ENCODE results near the gene EEF1G.
"Not testable (repeated sequence)": the region's sequence is repeated elsewhere in the genome, so short reads cannot be mapped to it uniquely, and the experiment has no call there.

The EEF1G gene

DNA sequence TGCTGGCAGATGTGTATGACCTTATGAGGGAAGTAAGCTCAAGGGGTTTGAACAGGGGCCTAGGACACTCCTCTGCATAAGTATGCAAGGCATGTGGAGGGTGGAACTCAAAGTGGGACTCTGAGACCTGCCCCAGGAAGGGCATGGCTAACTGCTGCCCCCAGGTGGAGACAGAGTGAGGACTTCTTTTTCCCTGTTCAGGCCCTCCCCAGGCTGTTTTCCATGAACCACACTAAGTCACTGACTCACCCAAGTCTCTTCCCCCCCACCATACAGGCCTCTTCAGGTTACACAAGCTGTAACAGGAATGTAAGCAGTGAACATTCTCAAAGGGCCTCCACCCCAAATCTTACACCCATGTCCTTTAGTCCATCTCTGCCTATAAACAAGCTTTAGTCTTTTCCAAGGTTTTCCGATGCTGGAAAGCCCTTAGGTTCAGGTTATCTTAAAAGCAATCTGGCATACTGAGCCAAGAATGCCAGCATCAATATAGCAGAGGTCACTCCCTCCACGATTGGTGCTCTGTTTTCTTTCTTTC, 13.1 kb downstream of the EEF1G start:
- DNase-seq (ENCODE audit: low spot score in 2 of 2), result peak; percentile 73 to 74
- Mint-ChIP-seq H3K36me3 (peaks cover 21% of the 10 kb centered on the region), H3K27ac (peak overlapping the region; percentile 81), H3K9me3 (no peaks in the 10 kb centered on the region), H3K4me3 (no peak overlapping the region), H3K27me3 (no peaks in the 10 kb centered on the region), H3K4me1 (peaks cover 34% of the 10 kb centered on the region)
- peak; percentile 40 for ATAC-seq (ENCODE audit: low read depth)

DNA sequence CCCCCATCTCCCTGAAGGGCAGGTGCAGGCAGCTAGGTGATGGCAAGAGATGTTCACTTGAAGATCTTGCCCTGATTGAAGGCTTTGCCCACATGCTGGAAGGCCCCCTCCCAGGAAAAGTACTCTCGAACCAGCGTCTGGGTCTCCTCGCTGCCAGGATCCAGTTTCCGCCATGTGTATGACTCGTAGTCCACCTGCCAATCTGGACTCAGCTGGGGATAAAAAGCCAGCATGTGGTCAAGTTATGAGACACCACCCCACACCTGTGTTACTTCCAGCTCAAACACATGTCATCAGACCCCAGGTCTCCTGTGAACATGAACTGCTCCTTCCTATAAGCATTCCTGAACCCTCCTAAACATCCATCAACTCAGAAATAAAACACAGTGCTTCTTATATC, 14.1 kb downstream of the EEF1G start:
- peaks cover 36% of the 10 kb centered on the region for H3K4me1 Mint-ChIP-seq
- H3K4me3 Mint-ChIP-seq, result not testable (repeated sequence)

DNA sequence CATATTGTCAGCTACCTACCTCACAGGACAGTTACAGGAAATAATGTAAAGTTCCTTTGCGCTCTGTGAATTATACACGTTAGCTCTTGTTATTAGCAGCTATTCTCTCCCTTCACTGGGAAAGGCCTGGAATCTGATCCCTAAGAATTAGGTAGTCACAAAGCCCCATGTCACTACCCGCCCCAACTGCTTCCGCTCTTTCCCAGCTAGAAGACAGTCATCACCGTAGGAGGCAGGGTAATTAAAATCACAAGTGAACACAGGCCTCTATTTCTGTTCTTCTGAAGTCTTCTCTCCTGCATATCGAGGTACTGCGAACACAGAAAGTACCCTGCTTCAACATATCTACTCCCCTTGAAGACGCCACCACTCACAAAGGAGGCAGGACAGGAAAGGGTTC, 14.5 kb downstream of the EEF1G start:
- H3K4me3 Mint-ChIP-seq, result no peak overlapping the region
- H3K27ac Mint-ChIP-seq, result peak overlapping the region; percentile 100
- H3K27me3 Mint-ChIP-seq, result no peaks in the 10 kb centered on the region

More for the DNA sequence above, 14.1 kb downstream of the EEF1G start:
- H3K9me3 Mint-ChIP-seq; H3K27me3 Mint-ChIP-seq; DNase-seq (ENCODE audit: low spot score in 2 of 2); ATAC-seq (ENCODE audit: low read depth): not testable (repeated sequence)
- Mint-ChIP-seq H3K36me3 (peaks cover 21% of the 10 kb centered on the region), H3K27ac (peak overlapping the region; percentile 100)

DNA sequence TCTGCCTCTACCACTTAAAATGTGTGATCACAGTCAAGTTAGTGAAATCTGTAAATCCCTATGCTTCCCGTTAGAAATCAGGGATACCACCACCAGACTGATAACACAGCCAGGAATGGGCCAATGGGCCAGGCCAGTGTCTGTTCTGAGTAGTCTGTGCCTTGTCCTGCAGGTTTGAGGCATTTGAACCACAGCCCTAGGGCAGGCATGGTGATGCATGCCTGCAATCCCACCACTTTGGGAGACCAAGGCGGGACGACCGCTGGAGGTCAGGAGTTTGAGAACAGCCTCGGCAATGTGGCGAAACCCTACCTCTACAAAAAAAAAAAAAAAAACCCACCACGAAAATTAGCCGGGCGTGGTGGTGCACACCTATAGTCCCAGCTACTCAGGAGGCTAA, 15.0 kb downstream of the EEF1G start:
- H3K27me3 Mint-ChIP-seq, result no peaks in the 10 kb centered on the region
- no peak overlapping the region for H3K4me3 Mint-ChIP-seq
- DNase-seq (ENCODE audit: low spot score in 2 of 2) (no peak), ATAC-seq (ENCODE audit: low read depth) (no peak)
- peak overlapping the region; percentile 100 for H3K27ac Mint-ChIP-seq
- no peaks in the 10 kb centered on the region for H3K9me3 Mint-ChIP-seq
- peaks cover 42% of the 10 kb centered on the region for H3K4me1 Mint-ChIP-seq
- peaks cover 21% of the 10 kb centered on the region for H3K36me3 Mint-ChIP-seq

More for the DNA sequence above, 14.5 kb downstream of the EEF1G start:
- no peak for DNase-seq (ENCODE audit: low spot score in 2 of 2)
- Mint-ChIP-seq H3K4me1 (peaks cover 39% of the 10 kb centered on the region), H3K9me3 (no peaks in the 10 kb centered on the region), H3K36me3 (peaks cover 21% of the 10 kb centered on the region)
- no peak for ATAC-seq (ENCODE audit: low read depth)

DNA sequence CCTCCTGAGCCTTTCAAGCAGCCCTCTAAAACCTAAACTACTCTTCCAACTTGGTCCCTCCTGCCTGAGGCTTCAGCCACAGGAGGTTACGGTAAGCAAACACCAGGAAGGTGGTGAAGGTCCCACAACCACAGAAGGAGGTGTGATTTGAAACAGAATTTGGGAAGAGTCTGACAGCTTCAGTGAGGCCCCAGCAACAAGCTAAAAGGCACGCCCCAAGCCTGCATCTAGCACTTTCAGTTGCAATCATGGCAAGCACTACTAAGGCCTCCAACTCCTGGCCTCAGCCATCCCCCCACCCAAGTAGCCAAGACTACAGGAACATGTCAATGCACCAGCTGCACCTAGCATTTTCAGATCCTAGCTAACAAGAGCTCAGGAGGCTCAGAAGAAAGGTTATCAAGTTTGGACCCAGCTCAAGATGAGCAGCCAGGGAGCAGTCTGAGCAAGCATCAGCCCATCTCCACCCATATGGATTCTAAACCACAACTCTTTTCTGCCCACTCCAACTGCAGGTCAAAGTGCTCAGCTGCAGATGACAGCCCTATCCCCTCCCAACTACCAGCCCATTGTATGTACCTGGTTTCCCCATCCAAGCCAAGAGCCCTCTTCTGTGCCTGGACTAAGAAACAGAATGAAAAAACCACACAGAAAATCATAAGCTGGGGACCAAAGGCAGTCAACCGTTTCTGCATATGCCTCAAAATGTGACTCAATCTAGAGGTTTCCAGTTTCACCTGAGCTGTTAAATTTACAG, 16.6 kb downstream of the EEF1G start:
- peak overlapping the region; percentile 75 for H3K4me3 Mint-ChIP-seq
- no peak for DNase-seq (ENCODE audit: low spot score in 2 of 2)
- no peak for ATAC-seq (ENCODE audit: low read depth)
- H3K36me3 Mint-ChIP-seq, result peaks cover 17% of the 10 kb centered on the region
- H3K27me3 Mint-ChIP-seq, result no peaks in the 10 kb centered on the region
- H3K9me3 Mint-ChIP-seq, result no peaks in the 10 kb centered on the region
- peaks cover 53% of the 10 kb centered on the region for H3K4me1 Mint-ChIP-seq
- H3K27ac Mint-ChIP-seq, result peak overlapping the region; percentile 100

DNA sequence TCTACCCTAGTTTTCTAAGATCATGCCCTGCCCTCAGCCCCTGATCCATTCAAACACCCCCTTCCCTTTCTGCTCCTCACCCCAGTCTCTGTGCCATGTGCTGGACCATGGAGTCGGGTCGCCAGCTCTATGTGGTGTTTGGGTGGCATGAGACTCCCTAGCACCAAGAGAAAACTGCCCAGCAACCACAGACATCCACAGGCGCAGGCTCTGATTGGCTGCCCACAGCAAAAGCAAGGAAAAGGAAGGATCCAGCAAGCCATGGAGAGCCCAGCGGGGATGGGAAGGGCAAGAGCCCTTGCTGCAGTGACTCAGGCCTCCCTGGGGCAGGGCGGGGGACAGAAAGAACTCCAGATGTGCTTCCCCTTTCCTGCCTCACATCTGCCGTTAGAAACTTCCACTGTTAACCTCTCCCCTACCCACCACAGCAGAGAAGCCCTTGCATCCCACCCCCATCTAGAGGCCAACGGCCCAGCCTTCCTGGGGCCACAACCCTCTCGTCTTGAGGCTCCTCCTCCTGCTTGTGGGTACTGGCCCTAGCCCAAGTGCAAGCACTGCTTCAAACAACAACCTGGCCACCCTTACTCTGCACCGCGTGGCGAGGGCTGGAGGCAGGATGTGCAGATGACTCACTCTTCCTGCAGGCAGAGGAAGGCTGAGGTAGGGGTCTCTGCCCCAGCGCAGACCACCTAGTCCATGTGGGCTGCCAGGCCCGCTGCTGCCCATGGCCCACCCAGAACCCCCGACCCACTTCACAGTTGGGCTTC, 17.4 kb downstream of the EEF1G start:
- ATAC-seq (ENCODE audit: low read depth) (peak; percentile 13), DNase-seq (ENCODE audit: low spot score in 2 of 2) (peak in 1 of 2 donors; percentile 50)
- Mint-ChIP-seq H3K27ac (peak overlapping the region; percentile 100), H3K36me3 (peaks cover 13% of the 10 kb centered on the region), H3K4me1 (peaks cover 57% of the 10 kb centered on the region), H3K4me3 (peak overlapping the region; percentile 75), H3K9me3 (no peaks in the 10 kb centered on the region), H3K27me3 (no peaks in the 10 kb centered on the region)

DNA sequence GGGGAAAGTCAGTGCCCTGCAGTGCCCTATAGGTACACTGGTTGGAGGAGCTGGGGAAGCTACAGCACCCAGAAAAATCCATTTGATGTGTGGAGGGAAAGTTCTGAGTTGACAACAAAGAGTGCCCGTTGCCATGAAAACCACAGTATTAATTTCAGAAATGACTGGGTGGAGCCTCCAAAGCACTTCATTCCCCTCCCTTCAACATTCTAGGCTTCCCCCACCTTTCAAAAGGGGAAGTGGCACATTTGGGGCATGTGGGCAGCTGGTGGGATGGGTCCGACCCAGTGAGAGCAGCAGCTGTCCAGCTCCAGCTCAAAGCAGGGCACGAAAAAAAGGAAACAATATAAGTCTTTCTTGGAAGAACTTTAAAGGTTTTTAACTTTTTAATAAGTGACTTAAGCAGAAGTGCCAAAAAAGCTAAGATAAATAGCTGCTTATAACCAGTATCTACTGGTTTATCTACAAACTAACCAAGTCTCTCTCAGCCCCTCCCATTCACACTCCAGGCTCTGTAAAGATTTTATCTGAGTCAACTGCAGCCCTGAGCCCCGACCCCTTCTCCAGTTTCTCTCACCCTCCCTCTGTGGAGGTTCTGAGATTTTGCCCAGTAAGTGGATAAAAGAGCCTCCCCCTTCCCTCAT, 18.1 kb downstream of the EEF1G start:
- H3K27me3 Mint-ChIP-seq, result no peaks in the 10 kb centered on the region
- peak overlapping the region; percentile 100 for H3K27ac Mint-ChIP-seq
- H3K9me3 Mint-ChIP-seq, result no peaks in the 10 kb centered on the region
- peak overlapping the region; percentile 75 for H3K4me3 Mint-ChIP-seq
- H3K4me1 Mint-ChIP-seq, result peaks cover 59% of the 10 kb centered on the region
- H3K36me3 Mint-ChIP-seq, result peaks cover 12% of the 10 kb centered on the region
- ATAC-seq (ENCODE audit: low read depth), result peak; percentile 57
- DNase-seq (ENCODE audit: low spot score in 2 of 2), result peak; percentile 68 to 87

DNA sequence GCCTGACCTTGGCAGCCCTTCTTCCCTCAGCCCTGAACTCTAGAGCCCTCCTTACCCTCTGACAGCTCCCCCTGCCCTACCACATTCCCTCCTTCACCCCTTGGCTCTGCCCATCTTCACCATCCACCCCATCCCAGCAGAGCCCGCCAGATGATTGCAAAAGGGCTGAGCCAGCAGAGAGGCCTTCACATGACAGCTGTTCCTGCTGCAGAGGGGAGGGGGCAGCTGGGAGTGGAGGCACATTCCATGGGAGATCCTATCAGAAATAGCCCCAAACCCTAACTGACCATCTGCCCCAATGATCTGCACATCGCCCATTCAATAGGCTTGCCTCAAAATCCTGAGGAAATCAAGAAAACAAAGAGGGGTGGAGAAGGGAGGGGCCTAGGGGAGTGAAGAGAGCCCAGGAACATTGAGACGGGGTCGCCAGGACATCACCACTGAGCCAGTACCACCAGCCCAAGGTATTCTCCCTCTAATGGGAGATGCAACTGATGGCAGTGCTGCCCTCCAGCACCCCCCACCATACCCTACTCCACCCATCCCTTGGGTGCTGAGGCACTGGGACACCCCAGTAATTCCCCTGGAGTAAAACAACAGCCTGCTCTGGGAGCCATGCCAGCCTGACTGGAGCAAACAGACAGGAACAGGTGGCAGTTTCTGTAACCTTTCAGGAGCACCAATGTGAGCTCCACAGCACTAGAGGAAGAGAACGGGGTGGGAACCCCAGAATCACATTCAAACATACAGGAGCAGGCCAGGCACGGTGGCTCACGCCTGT, 19.1 kb downstream of the EEF1G start:
- H3K36me3 Mint-ChIP-seq, result peaks cover 7% of the 10 kb centered on the region
- ATAC-seq (ENCODE audit: low read depth), result no peak
- no peak for DNase-seq (ENCODE audit: low spot score in 2 of 2)
- H3K9me3 Mint-ChIP-seq, result no peaks in the 10 kb centered on the region
- no peaks in the 10 kb centered on the region for H3K27me3 Mint-ChIP-seq
- H3K27ac Mint-ChIP-seq, result peak overlapping the region; percentile 100
- peak overlapping the region; percentile 45 for H3K4me3 Mint-ChIP-seq
- H3K4me1 Mint-ChIP-seq, result peaks cover 61% of the 10 kb centered on the region

DNA sequence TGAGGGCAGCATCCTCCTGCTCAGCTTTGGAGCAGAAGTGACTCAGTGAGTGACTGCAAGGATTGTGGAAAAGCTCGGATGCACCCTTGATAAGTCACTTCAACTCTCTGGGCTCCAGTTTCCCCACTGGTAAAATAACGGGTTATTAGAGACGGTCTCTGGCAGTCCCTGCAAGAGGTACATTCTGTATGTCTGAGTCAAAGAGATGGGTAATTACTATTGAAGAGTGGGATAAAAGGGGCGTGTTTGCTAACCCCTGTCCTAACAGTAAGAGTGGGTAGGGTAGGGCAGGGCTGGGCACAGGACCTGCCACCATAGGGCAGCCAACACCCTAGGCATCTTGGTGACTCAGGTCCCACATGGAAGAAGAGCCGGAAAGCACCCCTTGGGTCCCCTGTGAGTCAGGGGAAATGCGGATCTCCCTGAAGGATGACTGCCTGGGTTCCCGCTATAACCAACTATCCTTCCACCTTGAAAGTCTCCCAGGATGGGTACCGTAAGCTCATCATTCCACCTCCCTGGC, 19.8 kb downstream of the EEF1G start:
- peaks cover under 1% of the 10 kb centered on the region for H3K36me3 Mint-ChIP-seq
- no peaks in the 10 kb centered on the region for H3K27me3 Mint-ChIP-seq
- DNase-seq (ENCODE audit: low spot score in 2 of 2) (no peak), ATAC-seq (ENCODE audit: low read depth) (no peak)
- H3K9me3 Mint-ChIP-seq, result no peaks in the 10 kb centered on the region
- H3K27ac Mint-ChIP-seq, result peak overlapping the region; percentile 100
- peak overlapping the region; percentile 9 for H3K4me3 Mint-ChIP-seq
- H3K4me1 Mint-ChIP-seq, result peaks cover 61% of the 10 kb centered on the region

DNA sequence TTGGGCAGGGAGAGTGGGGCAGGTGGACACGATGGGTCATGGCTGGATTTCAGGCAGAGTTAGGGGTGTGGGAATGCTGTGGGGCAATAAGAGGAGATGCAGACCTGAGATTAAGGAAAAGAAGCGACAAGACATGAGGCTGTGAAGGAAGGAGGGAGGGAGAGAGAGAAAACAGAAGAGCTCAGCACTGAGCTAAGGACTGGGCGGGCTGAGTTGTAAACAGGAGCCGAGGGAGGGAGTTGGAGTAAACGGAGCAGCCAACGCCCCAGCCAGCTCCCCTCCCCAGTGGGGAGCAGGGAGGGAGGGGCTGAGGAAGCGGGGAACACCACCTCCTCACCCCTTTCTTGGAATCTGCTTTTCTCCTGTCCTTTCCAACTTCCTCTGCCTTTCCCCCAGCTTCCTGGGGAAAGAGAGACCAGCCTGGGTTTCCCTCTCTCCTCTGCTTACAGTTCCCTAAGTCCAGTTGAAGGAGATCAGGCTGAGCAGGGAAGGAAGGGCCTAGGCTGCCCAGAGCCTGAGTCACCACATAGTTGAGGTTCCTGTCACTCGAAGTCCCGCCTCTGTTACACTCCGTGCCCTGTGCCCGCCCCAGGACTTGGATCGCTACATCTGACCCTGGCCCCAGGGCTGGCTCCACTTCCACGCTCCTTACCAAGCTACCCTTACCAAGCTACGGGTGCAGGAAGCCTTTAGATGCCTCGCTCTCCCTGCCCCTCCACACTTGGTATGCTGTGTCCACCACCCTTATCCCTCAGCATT, 20.4 kb downstream of the EEF1G start:
- peak in 1 of 2 donors; percentile 54 for DNase-seq (ENCODE audit: low spot score in 2 of 2)
- Mint-ChIP-seq H3K27me3 (no peaks in the 10 kb centered on the region), H3K9me3 (no peaks in the 10 kb centered on the region), H3K27ac (peak overlapping the region; percentile 100), H3K36me3 (no peaks in the 10 kb centered on the region), H3K4me3 (peak overlapping the region; percentile 66), H3K4me1 (peaks cover 61% of the 10 kb centered on the region)
- ATAC-seq (ENCODE audit: low read depth), result peak; percentile 7

DNA sequence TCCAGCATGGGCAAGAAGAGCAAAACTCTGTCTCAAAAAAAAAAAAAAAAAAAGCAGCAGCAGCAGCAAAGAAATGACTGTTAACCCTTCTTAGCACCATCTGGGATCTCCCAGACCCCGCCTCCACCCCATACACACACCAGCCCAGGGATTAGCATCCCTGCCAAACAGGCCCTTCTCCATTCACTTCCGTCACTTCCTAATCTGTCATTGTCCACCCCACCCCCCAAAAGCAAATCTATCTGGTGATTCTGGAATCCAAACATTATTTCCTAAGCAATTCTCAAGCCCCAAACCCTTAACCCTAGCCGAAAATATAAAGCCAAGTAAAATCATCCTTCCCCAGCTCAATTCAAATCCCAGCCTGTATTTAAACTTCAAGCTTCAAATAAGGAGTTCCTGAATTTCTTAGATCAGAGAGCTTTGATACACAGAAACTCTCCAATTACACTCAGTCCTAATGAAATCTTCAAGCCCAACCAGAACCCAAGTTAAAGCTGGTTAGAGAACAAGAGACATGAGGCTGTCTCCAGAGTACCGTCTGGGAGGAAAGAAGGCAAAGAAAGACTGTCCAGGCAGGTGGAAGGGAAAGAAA, 21.1 kb downstream of the EEF1G start:
- H3K27ac Mint-ChIP-seq, result peak overlapping the region; percentile 100
- no peaks in the 10 kb centered on the region for H3K27me3 Mint-ChIP-seq
- H3K4me3 Mint-ChIP-seq, result peak overlapping the region; percentile 66
- H3K4me1 Mint-ChIP-seq, result peaks cover 64% of the 10 kb centered on the region
- DNase-seq (ENCODE audit: low spot score in 2 of 2) (no peak), ATAC-seq (ENCODE audit: low read depth) (no peak)
- H3K36me3 Mint-ChIP-seq, result no peaks in the 10 kb centered on the region
- no peaks in the 10 kb centered on the region for H3K9me3 Mint-ChIP-seq

DNA sequence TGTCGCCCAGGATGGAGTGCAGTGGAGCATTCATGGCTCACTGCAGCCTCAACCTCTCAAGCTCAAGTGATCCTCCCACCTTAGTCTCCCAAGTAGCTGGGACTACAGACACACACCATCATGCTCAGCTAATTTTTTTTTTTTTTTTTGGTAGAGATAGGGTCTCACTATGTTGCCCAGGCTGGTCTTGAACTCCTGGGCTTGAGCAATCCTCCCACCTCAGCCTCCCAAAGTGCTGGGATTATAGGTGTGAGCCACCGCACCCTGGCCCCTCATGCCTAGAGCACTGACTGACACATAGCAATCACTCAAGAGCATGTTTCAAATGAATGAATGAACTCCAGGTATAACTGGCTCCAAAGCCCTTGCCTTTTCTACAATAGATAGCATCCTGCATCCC, 23.2 kb downstream of the EEF1G start:
- peaks cover 51% of the 10 kb centered on the region for H3K4me1 Mint-ChIP-seq

More for the DNA sequence above, 23.2 kb downstream of the EEF1G start:
- Mint-ChIP-seq H3K4me3 (peak overlapping the region; percentile 21), H3K27ac (peak overlapping the region; percentile 100)
- H3K27me3 Mint-ChIP-seq; H3K9me3 Mint-ChIP-seq; H3K36me3 Mint-ChIP-seq; ATAC-seq (ENCODE audit: low read depth); DNase-seq (ENCODE audit: low spot score in 2 of 2): not testable (repeated sequence)
